Mesendoderm (in vitro differentiated cells): ENCODE results near the gene NR3C2.

ENCODE experiments used
- DNase-seq: peaks from one replicate; pipeline ENCODE4 v3.0.0; 2013
- H2AK5ac ChIP-seq: 2 replicates; pipeline ENCODE4 v1.6.1; 2013; ENCODE audit warnings: low read length, inconsistent platforms
- H2BK120ac ChIP-seq: 2 replicates; pipeline ENCODE4 v1.6.1; 2013; ENCODE audit warnings: low read depth, mild to moderate bottlenecking, low read length, moderate library complexity, mixed read lengths
- H2BK15ac ChIP-seq: replicated peaks from 2 replicates; pipeline ENCODE4 v1.6.1; 2013; ENCODE audit warnings: low read depth, mild to moderate bottlenecking, moderate library complexity
- H2BK5ac ChIP-seq: 2 replicates; pipeline ENCODE4 v1.6.1; 2013; ENCODE audit warnings: low read length, inconsistent platforms
- H3K18ac ChIP-seq: 2 replicates; pipeline ENCODE4 v1.6.1; 2013; ENCODE audit warnings: mild to moderate bottlenecking, low read length, mixed read lengths
- H3K23ac ChIP-seq: one replicate; pipeline ENCODE4 v1.6.1; 2013; ENCODE audit warnings: low read length
- H3K27ac ChIP-seq: 2 replicates; pipeline ENCODE4 v1.5.1; 2013; ENCODE audit warnings: low read depth, mild to moderate bottlenecking, inconsistent platforms, low read length, moderate library complexity
- H3K27me3 ChIP-seq: 2 replicates; pipeline ENCODE4 v1.6.1; 2013; ENCODE audit warnings: low read length, control low read depth, mild to moderate bottlenecking, inconsistent platforms; ENCODE audit not compliant: insufficient read depth, poor library complexity
- H3K36me3 ChIP-seq: 2 replicates; pipeline ENCODE4 v1.6.1; 2013; ENCODE audit warnings: low read length, inconsistent platforms; ENCODE audit not compliant: control insufficient read depth, insufficient read depth
- H3K4ac ChIP-seq: one replicate; pipeline ENCODE4 v1.6.1; 2013; ENCODE audit warnings: low read depth, mild to moderate bottlenecking, low read length, moderate library complexity
- H3K4me1 ChIP-seq: 2 replicates; pipeline ENCODE4 v1.6.1; 2013; ENCODE audit warnings: low read depth, low read length, inconsistent platforms; ENCODE audit not compliant: control insufficient read depth
- H3K4me2 ChIP-seq: 2 replicates; pipeline ENCODE4 v1.6.1; 2013; ENCODE audit warnings: low read length
- H3K4me3 ChIP-seq: 2 replicates; pipeline ENCODE4 v1.5.1; 2013; ENCODE audit warnings: mild to moderate bottlenecking, low read length
- H3K56ac ChIP-seq: one replicate; pipeline ENCODE4 v1.6.1; 2013; ENCODE audit warnings: low read length
- H3K79me1 ChIP-seq: 2 replicates; pipeline ENCODE4 v1.6.1; 2013; ENCODE audit warnings: low read length, inconsistent platforms
- H3K79me2 ChIP-seq: 2 replicates; pipeline ENCODE4 v1.6.1; 2013; ENCODE audit warnings: mild to moderate bottlenecking, low read length; ENCODE audit not compliant: control insufficient read depth, insufficient read depth
- H3K9ac ChIP-seq: 2 replicates; pipeline ENCODE4 v1.6.1; 2013; ENCODE audit warnings: low read length, inconsistent platforms
- H4K5ac ChIP-seq: one replicate; pipeline ENCODE4 v1.6.1; 2013; ENCODE audit warnings: low read length
- H4K8ac ChIP-seq: one replicate; pipeline ENCODE4 v1.6.1; 2013; ENCODE audit warnings: low read depth, mild to moderate bottlenecking, control low read depth, low read length, moderate library complexity
- WGBS: extraction: QIAGEN DNeasy Blood & Tissue Kit; methylation state at CpG from one replicate; pipeline ENCODE4 v1.1.7; 2013; ENCODE audit warnings: low lambda C conversion rate, missing lambda C conversion rate; ENCODE audit not compliant: insufficient coverage; ENCODE audit errors: extremely low coverage; 5-methylcytosine and 5-hydroxymethylcytosine counted together

The NR3C2 gene

DNA sequence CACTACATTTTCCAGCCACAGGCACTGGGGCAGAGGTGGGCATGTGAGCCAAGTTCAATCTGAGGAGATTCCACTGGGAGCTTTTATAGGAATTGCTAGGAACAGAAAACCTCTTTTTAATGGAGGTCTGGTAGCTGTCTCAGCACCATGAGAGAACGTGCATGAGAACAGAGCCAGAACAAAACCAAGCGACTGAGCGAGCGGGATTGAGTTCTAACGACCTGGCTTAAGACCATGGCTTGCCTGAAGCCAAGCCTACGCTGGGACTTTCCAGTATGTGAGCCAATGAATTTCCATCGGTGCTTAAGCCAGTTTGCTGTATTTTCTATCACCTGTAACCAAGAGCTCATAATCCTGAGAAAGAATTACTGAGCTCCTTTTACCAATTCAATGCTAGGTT is 183.7 kb downstream of the NR3C2 start:
- no peak overlapping the region for H3K18ac ChIP-seq
- no peak overlapping the region for H4K8ac ChIP-seq
- no peaks in the 10 kb centered on the region for H3K36me3 ChIP-seq
- H4K5ac ChIP-seq, result no peak overlapping the region
- H3K4me2 ChIP-seq, result no peak overlapping the region
- no peak overlapping the region for H3K56ac ChIP-seq
- no peak overlapping the region for H3K4ac ChIP-seq
- H2BK120ac ChIP-seq, result no peak overlapping the region
- H3K4me3 ChIP-seq, result no peak overlapping the region
- H3K23ac ChIP-seq, result no peak overlapping the region
- no peak overlapping the region for H2BK5ac ChIP-seq
- no peaks in the 10 kb centered on the region for H3K79me2 ChIP-seq
- H2AK5ac ChIP-seq, result no peak overlapping the region
- H3K4me1 ChIP-seq, result no peaks in the 10 kb centered on the region
- H3K27ac ChIP-seq, result no peak overlapping the region
- H3K9ac ChIP-seq, result no peak overlapping the region
- H2BK15ac ChIP-seq, result no peak overlapping the region
- H3K79me1 ChIP-seq, result no peaks in the 10 kb centered on the region
- no peaks in the 10 kb centered on the region for H3K27me3 ChIP-seq
- no CpG with 5 or more reads among the region's 7 CpGs for WGBS
- no peak for DNase-seq

DNA sequence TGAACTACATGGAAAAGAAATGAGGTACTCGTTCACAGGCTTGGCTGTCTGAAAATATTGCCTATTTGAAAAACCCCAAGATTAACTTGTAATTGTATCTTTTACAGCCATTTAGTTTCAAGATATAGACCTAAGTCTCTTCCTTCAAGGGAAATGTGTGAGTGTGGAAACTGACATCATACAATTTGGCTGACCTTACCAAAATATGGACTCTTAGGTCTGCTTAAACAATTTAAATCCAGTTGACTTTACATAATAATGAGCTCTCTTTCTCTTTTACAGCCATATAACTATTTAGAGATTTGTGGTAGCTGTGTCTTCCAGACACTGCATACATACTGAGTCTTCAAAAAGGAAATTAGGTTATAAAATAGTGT is 186.9 kb downstream of the NR3C2 start:
- no peak for DNase-seq
- no peak overlapping the region for H2BK5ac ChIP-seq
- H3K79me2 ChIP-seq, result no peaks in the 10 kb centered on the region
- no peak overlapping the region for H2BK15ac ChIP-seq
- H3K36me3 ChIP-seq, result no peaks in the 10 kb centered on the region
- no peaks in the 10 kb centered on the region for H3K27me3 ChIP-seq
- H3K4me3 ChIP-seq, result no peak overlapping the region
- H3K4me1 ChIP-seq, result no peaks in the 10 kb centered on the region
- H3K4me2 ChIP-seq, result no peak overlapping the region
- H3K9ac ChIP-seq, result no peak overlapping the region
- no CpG with 5 or more reads among the region's 1 CpG for WGBS
- no peak overlapping the region for H4K8ac ChIP-seq
- no peak overlapping the region for H4K5ac ChIP-seq
- H3K79me1 ChIP-seq, result no peaks in the 10 kb centered on the region
- no peak overlapping the region for H3K56ac ChIP-seq
- H3K4ac ChIP-seq, result no peak overlapping the region
- no peak overlapping the region for H2AK5ac ChIP-seq
- no peak overlapping the region for H3K27ac ChIP-seq
- H2BK120ac ChIP-seq, result no peak overlapping the region
- H3K23ac ChIP-seq, result no peak overlapping the region
- H3K18ac ChIP-seq, result no peak overlapping the region

DNA sequence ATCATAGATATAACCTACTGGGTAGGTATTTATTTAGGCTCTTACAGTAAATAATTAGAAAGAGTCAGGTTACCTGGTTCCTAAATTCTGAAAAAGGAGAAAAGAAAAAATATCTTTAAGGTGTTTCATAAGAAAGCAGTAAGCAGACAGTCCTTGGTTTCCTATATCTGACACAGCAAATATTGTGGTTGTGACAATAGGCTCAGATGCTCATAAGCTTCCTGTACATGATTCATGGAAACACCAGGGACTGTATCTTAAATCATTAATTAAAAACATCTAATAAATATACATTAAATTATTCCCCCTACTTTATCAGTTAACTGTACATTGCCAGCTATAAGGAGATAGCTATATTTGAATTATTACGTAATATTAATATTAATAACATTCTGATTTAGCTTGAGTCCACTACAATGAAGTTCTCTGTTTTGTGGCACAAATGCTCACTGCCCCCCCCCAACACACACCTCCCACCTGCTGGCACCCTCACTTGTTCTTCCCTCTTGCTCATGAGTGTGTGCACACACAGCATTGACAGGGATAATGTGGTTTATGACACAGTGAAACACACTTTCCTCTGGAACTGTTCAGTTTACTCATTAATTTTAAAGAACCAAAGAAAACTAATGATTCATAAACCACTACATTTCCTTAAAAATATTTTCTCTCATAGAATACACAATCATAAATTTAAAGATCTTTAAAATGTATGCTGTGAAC is 187.4 kb downstream of the NR3C2 start:
- H4K8ac ChIP-seq, result no peak overlapping the region
- H3K23ac ChIP-seq, result no peak overlapping the region
- H3K79me1 ChIP-seq, result no peaks in the 10 kb centered on the region
- no peak overlapping the region for H4K5ac ChIP-seq
- H3K4me3 ChIP-seq, result no peak overlapping the region
- H3K27me3 ChIP-seq, result no peaks in the 10 kb centered on the region
- H3K4ac ChIP-seq, result no peak overlapping the region
- no peak overlapping the region for H3K18ac ChIP-seq
- no peaks in the 10 kb centered on the region for H3K4me1 ChIP-seq
- WGBS, result no CpG with 5 or more reads among the region's 1 CpG
- H2BK120ac ChIP-seq, result no peak overlapping the region
- H3K27ac ChIP-seq, result no peak overlapping the region
- no peak overlapping the region for H2AK5ac ChIP-seq
- H3K79me2 ChIP-seq, result no peaks in the 10 kb centered on the region
- H2BK15ac ChIP-seq, result no peak overlapping the region
- no peak overlapping the region for H3K4me2 ChIP-seq
- no peak for DNase-seq
- H2BK5ac ChIP-seq, result no peak overlapping the region
- no peak overlapping the region for H3K56ac ChIP-seq
- no peaks in the 10 kb centered on the region for H3K36me3 ChIP-seq
- H3K9ac ChIP-seq, result no peak overlapping the region

DNA sequence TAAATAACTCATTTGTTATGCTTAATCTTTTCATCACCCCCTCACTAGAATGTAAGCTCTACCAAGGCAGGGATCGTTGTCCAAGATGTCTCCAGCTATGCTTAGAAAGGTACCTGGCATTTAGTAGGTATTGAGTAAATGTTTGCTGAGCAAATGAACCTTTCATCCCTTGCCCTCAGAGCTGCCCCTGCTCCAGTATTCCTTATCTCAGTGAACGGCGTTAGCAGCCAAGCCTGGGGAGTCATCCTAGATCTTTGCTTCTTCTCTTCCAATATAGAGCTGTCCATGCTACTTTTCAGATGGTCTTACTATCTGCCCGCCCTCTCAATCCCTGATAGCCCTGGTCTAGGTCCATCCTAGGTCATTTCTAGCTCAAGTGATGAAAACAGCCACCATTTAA is 188.4 kb downstream of the NR3C2 start:
- H4K8ac ChIP-seq, result no peak overlapping the region
- H3K4me1 ChIP-seq, result no peaks in the 10 kb centered on the region
- H3K23ac ChIP-seq, result no peak overlapping the region
- no peaks in the 10 kb centered on the region for H3K79me2 ChIP-seq
- no peak overlapping the region for H3K4me2 ChIP-seq
- no peak overlapping the region for H2BK5ac ChIP-seq
- no peak overlapping the region for H3K9ac ChIP-seq
- H2AK5ac ChIP-seq, result no peak overlapping the region
- H2BK120ac ChIP-seq, result no peak overlapping the region
- no peak overlapping the region for H2BK15ac ChIP-seq
- no peak overlapping the region for H4K5ac ChIP-seq
- no peaks in the 10 kb centered on the region for H3K36me3 ChIP-seq
- DNase-seq, result no peak
- no peak overlapping the region for H3K56ac ChIP-seq
- no peak overlapping the region for H3K4ac ChIP-seq
- H3K18ac ChIP-seq, result no peak overlapping the region
- no peaks in the 10 kb centered on the region for H3K79me1 ChIP-seq
- H3K27ac ChIP-seq, result no peak overlapping the region
- no peaks in the 10 kb centered on the region for H3K27me3 ChIP-seq
- H3K4me3 ChIP-seq, result no peak overlapping the region
- WGBS, result no CpG with 5 or more reads among the region's 4 CpGs

DNA sequence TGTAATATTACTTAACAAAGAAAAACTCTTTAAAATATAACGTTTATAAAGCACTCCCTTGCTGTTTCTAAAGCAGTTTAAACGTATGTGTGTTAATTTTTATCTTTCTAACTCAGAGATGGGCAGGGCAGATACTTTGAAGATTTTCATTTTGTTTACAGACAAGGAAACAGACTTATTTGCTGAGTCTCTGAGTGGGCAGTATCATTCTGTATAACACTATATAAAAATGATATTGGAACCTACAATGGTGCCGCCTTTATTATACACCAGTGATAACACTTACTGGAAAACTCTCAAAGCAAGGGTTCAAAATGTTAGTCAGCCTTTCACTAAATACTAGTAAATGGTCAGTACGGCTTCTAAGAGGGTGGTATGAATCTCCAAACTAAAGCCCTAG is 193.4 kb downstream of the NR3C2 start:
- H4K8ac ChIP-seq, result no peak overlapping the region
- H3K56ac ChIP-seq, result no peak overlapping the region
- H2BK15ac ChIP-seq, result no peak overlapping the region
- H3K27me3 ChIP-seq, result no peaks in the 10 kb centered on the region
- DNase-seq, result no peak
- H3K4ac ChIP-seq, result no peak overlapping the region
- H3K79me2 ChIP-seq, result no peaks in the 10 kb centered on the region
- no peaks in the 10 kb centered on the region for H3K4me1 ChIP-seq
- H2BK5ac ChIP-seq, result no peak overlapping the region
- no peak overlapping the region for H3K9ac ChIP-seq
- H3K4me3 ChIP-seq, result no peak overlapping the region
- H3K4me2 ChIP-seq, result no peak overlapping the region
- no peak overlapping the region for H2AK5ac ChIP-seq
- no peaks in the 10 kb centered on the region for H3K79me1 ChIP-seq
- H4K5ac ChIP-seq, result no peak overlapping the region
- no peak overlapping the region for H3K27ac ChIP-seq
- H2BK120ac ChIP-seq, result no peak overlapping the region
- no CpG with 5 or more reads among the region's 4 CpGs for WGBS
- H3K36me3 ChIP-seq, result no peaks in the 10 kb centered on the region
- H3K18ac ChIP-seq, result no peak overlapping the region
- H3K23ac ChIP-seq, result no peak overlapping the region

DNA sequence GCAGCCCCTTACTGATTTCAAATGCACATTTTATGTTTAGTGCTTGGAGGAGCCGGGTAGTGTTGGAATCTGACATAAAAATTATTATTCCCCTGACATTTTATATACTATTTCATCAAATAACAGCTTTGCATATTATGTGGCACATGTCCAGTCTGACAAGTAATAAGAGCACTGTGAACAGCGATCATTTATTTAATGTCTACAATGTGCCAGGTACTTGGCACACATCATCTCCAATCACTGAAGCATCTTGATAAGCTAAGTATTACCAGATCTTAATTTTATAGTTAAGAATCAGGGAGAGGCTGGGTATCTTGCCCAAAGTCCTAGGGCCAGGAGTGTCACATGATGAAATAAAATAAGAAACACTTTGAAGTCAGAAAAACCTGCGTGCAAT is 197.2 kb downstream of the NR3C2 start:
- Histone ChIP-seq H3K27ac (no peak overlapping the region), H3K56ac (no peak overlapping the region), H3K4ac (no peak overlapping the region), H3K79me2 (no peaks in the 10 kb centered on the region), H3K4me2 (no peak overlapping the region), H2BK120ac (no peak overlapping the region), H3K9ac (no peak overlapping the region), H3K27me3 (no peaks in the 10 kb centered on the region), H3K23ac (no peak overlapping the region), H3K79me1 (no peaks in the 10 kb centered on the region), H3K4me1 (no peaks in the 10 kb centered on the region), H2AK5ac (no peak overlapping the region), H4K5ac (no peak overlapping the region), H3K18ac (no peak overlapping the region), H4K8ac (no peak overlapping the region), H2BK15ac (no peak overlapping the region), H3K4me3 (no peak overlapping the region), H3K36me3 (no peaks in the 10 kb centered on the region), H2BK5ac (no peak overlapping the region)
- no peak for DNase-seq
- no CpG with 5 or more reads among the region's 3 CpGs for WGBS
